ENCODE data around the gene GALR1. TPM values are rescaled to one million over a fixed set of nuclear protein-coding genes. Genes with fewer than 3 reads are reported as not detected.

Gene GALR1
- total and polyA plus RNA-seq, 2 experiments from 2014 or later: 0.32 to 1.1 TPM

DNA sequence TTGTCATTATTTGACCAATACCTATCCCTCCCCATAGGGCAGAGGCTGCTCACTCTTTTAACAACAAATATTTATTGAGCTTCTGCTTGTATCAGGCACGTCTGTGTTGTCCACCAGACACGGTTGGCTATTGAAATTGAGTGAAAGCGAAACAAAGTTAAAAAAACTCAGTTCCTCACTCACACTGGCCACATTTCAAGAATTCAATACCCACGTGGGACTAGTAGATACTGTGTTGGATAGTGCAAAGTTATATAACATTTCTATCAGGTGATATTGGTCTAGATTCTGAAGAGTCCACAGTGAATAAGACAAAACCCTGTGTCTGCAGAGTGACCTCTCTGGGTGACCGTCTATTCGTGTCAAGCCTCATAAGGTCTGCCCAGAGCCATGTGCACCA is 43.9 kb upstream of the GALR1 start (continued):
- TF ChIP-seq, protein P1, sequence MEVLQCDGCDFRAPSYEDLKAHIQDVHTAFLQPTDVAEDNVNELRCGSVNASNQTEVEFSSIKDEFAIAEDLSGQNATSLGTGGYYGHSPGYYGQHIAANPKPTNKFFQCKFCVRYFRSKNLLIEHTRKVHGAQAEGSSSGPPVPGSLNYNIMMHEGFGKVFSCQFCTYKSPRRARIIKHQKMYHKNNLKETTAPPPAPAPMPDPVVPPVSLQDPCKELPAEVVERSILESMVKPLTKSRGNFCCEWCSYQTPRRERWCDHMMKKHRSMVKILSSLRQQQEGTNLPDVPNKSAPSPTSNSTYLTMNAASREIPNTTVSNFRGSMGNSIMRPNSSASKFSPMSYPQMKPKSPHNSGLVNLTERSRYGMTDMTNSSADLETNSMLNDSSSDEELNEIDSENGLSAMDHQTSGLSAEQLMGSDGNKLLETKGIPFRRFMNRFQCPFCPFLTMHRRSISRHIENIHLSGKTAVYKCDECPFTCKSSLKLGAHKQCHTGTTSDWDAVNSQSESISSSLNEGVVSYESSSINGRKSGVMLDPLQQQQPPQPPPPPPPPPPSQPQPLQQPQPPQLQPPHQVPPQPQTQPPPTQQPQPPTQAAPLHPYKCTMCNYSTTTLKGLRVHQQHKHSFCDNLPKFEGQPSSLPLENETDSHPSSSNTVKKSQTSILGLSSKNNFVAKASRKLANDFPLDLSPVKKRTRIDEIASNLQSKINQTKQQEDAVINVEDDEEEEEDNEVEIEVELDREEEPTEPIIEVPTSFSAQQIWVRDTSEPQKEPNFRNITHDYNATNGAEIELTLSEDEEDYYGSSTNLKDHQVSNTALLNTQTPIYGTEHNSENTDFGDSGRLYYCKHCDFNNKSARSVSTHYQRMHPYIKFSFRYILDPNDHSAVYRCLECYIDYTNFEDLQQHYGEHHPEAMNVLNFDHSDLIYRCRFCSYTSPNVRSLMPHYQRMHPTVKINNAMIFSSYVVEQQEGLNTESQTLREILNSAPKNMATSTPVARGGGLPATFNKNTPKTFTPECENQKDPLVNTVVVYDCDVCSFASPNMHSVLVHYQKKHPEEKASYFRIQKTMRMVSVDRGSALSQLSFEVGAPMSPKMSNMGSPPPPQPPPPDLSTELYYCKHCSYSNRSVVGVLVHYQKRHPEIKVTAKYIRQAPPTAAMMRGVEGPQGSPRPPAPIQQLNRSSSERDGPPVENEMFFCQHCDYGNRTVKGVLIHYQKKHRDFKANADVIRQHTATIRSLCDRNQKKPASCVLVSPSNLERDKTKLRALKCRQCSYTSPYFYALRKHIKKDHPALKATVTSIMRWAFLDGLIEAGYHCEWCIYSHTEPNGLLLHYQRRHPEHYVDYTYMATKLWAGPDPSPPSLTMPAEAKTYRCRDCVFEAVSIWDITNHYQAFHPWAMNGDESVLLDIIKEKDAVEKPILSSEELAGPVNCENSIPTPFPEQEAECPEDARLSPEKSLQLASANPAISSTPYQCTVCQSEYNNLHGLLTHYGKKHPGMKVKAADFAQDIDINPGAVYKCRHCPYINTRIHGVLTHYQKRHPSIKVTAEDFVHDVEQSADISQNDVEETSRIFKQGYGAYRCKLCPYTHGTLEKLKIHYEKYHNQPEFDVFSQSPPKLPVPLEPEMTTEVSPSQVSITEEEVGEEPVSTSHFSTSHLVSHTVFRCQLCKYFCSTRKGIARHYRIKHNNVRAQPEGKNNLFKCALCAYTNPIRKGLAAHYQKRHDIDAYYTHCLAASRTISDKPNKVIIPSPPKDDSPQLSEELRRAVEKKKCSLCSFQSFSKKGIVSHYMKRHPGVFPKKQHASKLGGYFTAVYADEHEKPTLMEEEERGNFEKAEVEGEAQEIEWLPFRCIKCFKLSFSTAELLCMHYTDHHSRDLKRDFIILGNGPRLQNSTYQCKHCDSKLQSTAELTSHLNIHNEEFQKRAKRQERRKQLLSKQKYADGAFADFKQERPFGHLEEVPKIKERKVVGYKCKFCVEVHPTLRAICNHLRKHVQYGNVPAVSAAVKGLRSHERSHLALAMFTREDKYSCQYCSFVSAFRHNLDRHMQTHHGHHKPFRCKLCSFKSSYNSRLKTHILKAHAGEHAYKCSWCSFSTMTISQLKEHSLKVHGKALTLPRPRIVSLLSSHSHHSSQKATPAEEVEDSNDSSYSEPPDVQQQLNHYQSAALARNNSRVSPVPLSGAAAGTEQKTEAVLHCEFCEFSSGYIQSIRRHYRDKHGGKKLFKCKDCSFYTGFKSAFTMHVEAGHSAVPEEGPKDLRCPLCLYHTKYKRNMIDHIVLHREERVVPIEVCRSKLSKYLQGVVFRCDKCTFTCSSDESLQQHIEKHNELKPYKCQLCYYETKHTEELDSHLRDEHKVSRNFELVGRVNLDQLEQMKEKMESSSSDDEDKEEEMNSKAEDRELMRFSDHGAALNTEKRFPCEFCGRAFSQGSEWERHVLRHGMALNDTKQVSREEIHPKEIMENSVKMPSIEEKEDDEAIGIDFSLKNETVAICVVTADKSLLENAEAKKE (CRISPR knock-in tag; IDR thresholded peaks at IDR 0.05): no peak
- TF ChIP-seq, protein P2, sequence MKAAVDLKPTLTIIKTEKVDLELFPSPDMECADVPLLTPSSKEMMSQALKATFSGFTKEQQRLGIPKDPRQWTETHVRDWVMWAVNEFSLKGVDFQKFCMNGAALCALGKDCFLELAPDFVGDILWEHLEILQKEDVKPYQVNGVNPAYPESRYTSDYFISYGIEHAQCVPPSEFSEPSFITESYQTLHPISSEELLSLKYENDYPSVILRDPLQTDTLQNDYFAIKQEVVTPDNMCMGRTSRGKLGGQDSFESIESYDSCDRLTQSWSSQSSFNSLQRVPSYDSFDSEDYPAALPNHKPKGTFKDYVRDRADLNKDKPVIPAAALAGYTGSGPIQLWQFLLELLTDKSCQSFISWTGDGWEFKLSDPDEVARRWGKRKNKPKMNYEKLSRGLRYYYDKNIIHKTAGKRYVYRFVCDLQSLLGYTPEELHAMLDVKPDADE (IDR thresholded peaks at IDR 0.05): no peak
- TF ChIP-seq EZH2phosphoT487 (IDR thresholded peaks at IDR 0.05; ENCODE audit: unreplicated experiment) (no peak), POLR2AphosphoS5 (IDR thresholded peaks at IDR 0.05; ENCODE audit: low read depth) (no peak), NANOG (IDR thresholded peaks at IDR 0.05; ENCODE audit: borderline replicate concordance) (no peak), EZH2 (IDR thresholded peaks at IDR 0.05; ENCODE audit: low read depth, unreplicated experiment) (no peak), CREB1 (CRISPR knock-in tag; IDR thresholded peaks at IDR 0.05; ENCODE audit: low read depth) (no peak), ZNF114 (CRISPR knock-in tag; IDR thresholded peaks at IDR 0.05) (no peak), ZNF331 (CRISPR knock-in tag; IDR thresholded peaks at IDR 0.05; ENCODE audit: low read depth) (no peak)

All from GM23338 (cell line).